Measurements from ENCODE around the gene USH2A.

USH2A gene

GRCh38 chr1:215606036-215606435, 817.2 kb downstream of the USH2A start:
- Histone ChIP-seq H3K27me3 (ENCODE audit: insufficient read depth, low read length, poor library complexity) (no peaks in the 10 kb centered on the region), H3K36me3 (ENCODE audit: insufficient read depth, low read length) (peaks cover 10% of the 10 kb centered on the region; the same call in 1 of the 2 replicates), H3K9me3 (ENCODE audit: insufficient read depth, low read length, severe bottlenecking) (no peaks in the 10 kb centered on the region), H3K4me3 (ENCODE audit: low read depth in 1 of 2, low read length in 2 of 2) (no peak overlapping the region), H3K4me2 (ENCODE audit: insufficient read depth, low read length) (no peak overlapping the region), H2AFZ (ENCODE audit: low read depth, low read length) (no peak overlapping the region), H3K27ac (ENCODE audit: low read length) (no peak overlapping the region), H3K79me2 (ENCODE audit: insufficient read depth, low read length) (no peaks in the 10 kb centered on the region), H4K20me1 (ENCODE audit: insufficient read depth, low read length) (no peaks in the 10 kb centered on the region), H3K4me1 (ENCODE audit: insufficient read depth, low read length) (no peaks in the 10 kb centered on the region), H3K9ac (ENCODE audit: low read depth, low read length) (no peak overlapping the region)
- DNase-seq (no peak), ATAC-seq (ENCODE audit: insufficient read depth, low read depth) (no peak)
- no peak for TF ChIP-seq CTCF (IDR thresholded peaks at IDR 0.05; ENCODE audit: borderline replicate concordance, extremely low read depth, low read length, poor library complexity, severe bottlenecking)
- TF ChIP-seq EZH2 (IDR thresholded peaks at IDR 0.05; ENCODE audit: borderline replicate concordance, low read depth, low read length, severe bottlenecking) = no peak

DNA sequence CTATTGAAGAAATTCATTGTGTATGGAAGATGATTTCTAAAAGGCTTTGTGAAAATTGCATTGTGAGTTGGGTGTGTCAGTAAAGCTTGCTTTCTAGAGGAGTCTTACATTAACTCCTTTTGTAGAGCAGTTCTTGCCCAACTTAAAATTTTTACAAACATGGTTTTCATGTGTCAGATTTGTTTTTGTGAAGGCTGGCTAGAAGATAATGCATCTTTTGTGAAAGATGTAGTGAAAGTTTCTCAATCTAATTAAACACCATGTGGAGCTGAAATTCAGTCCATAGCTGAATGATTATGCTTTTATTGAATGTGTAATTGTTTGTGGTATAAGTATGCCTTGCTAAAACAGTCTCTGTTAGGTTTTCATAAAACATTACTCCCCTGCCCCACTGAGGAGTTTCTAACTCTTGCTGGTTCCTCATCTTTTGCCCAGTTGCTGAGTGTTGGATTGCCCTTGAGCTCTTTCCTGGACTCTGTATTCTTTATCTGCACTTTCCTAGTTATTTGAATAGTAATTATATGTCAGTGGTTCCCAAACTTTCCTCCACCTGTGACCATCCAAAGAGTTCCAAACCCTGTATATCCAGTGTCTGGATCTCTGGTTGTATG, 818.1 kb downstream of the USH2A start:
- H4K20me1 ChIP-seq (ENCODE audit: insufficient read depth, low read length) = no peaks in the 10 kb centered on the region
- DNase-seq (no peak), ATAC-seq (ENCODE audit: insufficient read depth, low read depth) (no peak)
- peaks cover 10% of the 10 kb centered on the region; the same call in 1 of the 2 replicates for H3K36me3 ChIP-seq (ENCODE audit: insufficient read depth, low read length)
- H2AFZ ChIP-seq (ENCODE audit: low read depth, low read length) = no peak overlapping the region
- TF ChIP-seq EZH2 (IDR thresholded peaks at IDR 0.05; ENCODE audit: borderline replicate concordance, low read depth, low read length, severe bottlenecking) (no peak), CTCF (IDR thresholded peaks at IDR 0.05; ENCODE audit: borderline replicate concordance, extremely low read depth, low read length, poor library complexity, severe bottlenecking) (no peak)
- H3K27me3 ChIP-seq (ENCODE audit: insufficient read depth, low read length, poor library complexity) = no peaks in the 10 kb centered on the region
- H3K27ac ChIP-seq (ENCODE audit: low read length) = no peak overlapping the region
- no peak overlapping the region for H3K4me3 ChIP-seq (ENCODE audit: low read depth in 1 of 2, low read length in 2 of 2)
- no peaks in the 10 kb centered on the region for H3K9me3 ChIP-seq (ENCODE audit: insufficient read depth, low read length, severe bottlenecking)
- H3K9ac ChIP-seq (ENCODE audit: low read depth, low read length) = no peak overlapping the region
- no peaks in the 10 kb centered on the region for H3K79me2 ChIP-seq (ENCODE audit: insufficient read depth, low read length)
- H3K4me2 ChIP-seq (ENCODE audit: insufficient read depth, low read length) = no peak overlapping the region
- H3K4me1 ChIP-seq (ENCODE audit: insufficient read depth, low read length) = no peaks in the 10 kb centered on the region

DNA sequence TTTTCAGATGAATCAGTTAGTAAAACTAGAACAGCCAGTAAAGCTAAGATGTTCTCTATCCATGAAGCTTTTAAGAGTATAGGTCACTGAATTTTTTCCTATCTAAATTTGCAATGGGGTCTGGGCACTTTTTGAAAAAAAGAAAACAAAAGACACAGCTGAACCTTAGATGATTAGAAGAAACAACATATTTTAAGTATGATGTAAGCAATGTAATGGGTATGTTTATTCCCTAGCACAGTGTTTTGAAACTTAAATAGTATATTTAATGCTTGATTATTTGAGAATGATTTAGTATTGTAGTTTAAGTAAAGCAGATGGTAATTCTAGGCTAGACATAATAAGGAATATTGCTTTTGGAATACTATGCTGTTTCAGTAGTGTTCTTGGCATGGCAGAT, 819.9 kb downstream of the USH2A start:
- H2AFZ ChIP-seq (ENCODE audit: low read depth, low read length) = no peak overlapping the region
- H3K4me1 ChIP-seq (ENCODE audit: insufficient read depth, low read length) = no peaks in the 10 kb centered on the region
- no peaks in the 10 kb centered on the region for H3K79me2 ChIP-seq (ENCODE audit: insufficient read depth, low read length)
- DNase-seq (no peak), ATAC-seq (ENCODE audit: insufficient read depth, low read depth) (no peak)
- no peaks in the 10 kb centered on the region for H3K27me3 ChIP-seq (ENCODE audit: insufficient read depth, low read length, poor library complexity)
- H3K4me2 ChIP-seq (ENCODE audit: insufficient read depth, low read length) = no peak overlapping the region
- H3K36me3 ChIP-seq (ENCODE audit: insufficient read depth, low read length) = peaks cover 3% of the 10 kb centered on the region; the same call in 1 of the 2 replicates
- H3K9ac ChIP-seq (ENCODE audit: low read depth, low read length) = no peak overlapping the region
- no peak overlapping the region for H3K27ac ChIP-seq (ENCODE audit: low read length)
- H4K20me1 ChIP-seq (ENCODE audit: insufficient read depth, low read length) = no peaks in the 10 kb centered on the region
- H3K4me3 ChIP-seq (ENCODE audit: low read depth in 1 of 2, low read length in 2 of 2) = no peak overlapping the region
- H3K9me3 ChIP-seq (ENCODE audit: insufficient read depth, low read length, severe bottlenecking) = no peaks in the 10 kb centered on the region
- TF ChIP-seq EZH2 (IDR thresholded peaks at IDR 0.05; ENCODE audit: borderline replicate concordance, low read depth, low read length, severe bottlenecking) = no peak

- H3K9ac ChIP-seq (ENCODE audit: low read depth, low read length) = no peak overlapping the region
- H3K79me2 ChIP-seq (ENCODE audit: insufficient read depth, low read length) = no peaks in the 10 kb centered on the region
- DNase-seq (no peak), ATAC-seq (ENCODE audit: insufficient read depth, low read depth) (no peak)
- H3K4me2 ChIP-seq (ENCODE audit: insufficient read depth, low read length) = no peak overlapping the region
- H3K4me3 ChIP-seq (ENCODE audit: low read depth in 1 of 2, low read length in 2 of 2) = no peak overlapping the region
- H2AFZ ChIP-seq (ENCODE audit: low read depth, low read length) = no peak overlapping the region
- H4K20me1 ChIP-seq (ENCODE audit: insufficient read depth, low read length) = no peaks in the 10 kb centered on the region
- H3K27ac ChIP-seq (ENCODE audit: low read length) = no peak overlapping the region
- no peaks in the 10 kb centered on the region for H3K36me3 ChIP-seq (ENCODE audit: insufficient read depth, low read length)
- H3K9me3 ChIP-seq (ENCODE audit: insufficient read depth, low read length, severe bottlenecking) = no peaks in the 10 kb centered on the region
- H3K27me3 ChIP-seq (ENCODE audit: insufficient read depth, low read length, poor library complexity) = no peaks in the 10 kb centered on the region
- no peaks in the 10 kb centered on the region for H3K4me1 ChIP-seq (ENCODE audit: insufficient read depth, low read length)
- TF ChIP-seq EZH2 (IDR thresholded peaks at IDR 0.05; ENCODE audit: borderline replicate concordance, low read depth, low read length, severe bottlenecking) (no peak), CTCF (IDR thresholded peaks at IDR 0.05; ENCODE audit: borderline replicate concordance, extremely low read depth, low read length, poor library complexity, severe bottlenecking) (no peak)
These were observed 822.0 kb downstream of the USH2A start for GRCh38 chr1:215601276-215601675.

Data from DND-41 (cell line).